Uterus (tissue), 2 donors: ENCODE results near the gene ATXN7L1.

Experiments
- CTCF ChIP-seq, 4 experiments: fragments of 200-600 bp in 2 of 4; fragments of 450-650 bp in 2 of 4; sonication (generic) in 2 of 4; IDR thresholded peaks; one replicate each; pipeline ENCODE4 v1.5.1; 2016 to 2019; ENCODE audit warnings: antibody characterized with exemption in 4 of 4, mild to moderate bottlenecking in 2 of 4, moderate library complexity in 1 of 4
- POLR2A ChIP-seq, 2 donors: fragments of 450-650 bp; IDR thresholded peaks; one replicate each; pipeline ENCODE4 v1.6.1; 2016; ENCODE audit warnings: antibody characterized with exemption in 2 of 2, mild to moderate bottlenecking in 1 of 2, moderate library complexity in 1 of 2

GRCh38 chr7:105816266-105816843 lies 60.0 kb downstream of the ATXN7L1 start:
- TF ChIP-seq POLR2A (IDR thresholded peaks at IDR 0.05) (no peak), CTCF (IDR thresholded peaks at IDR 0.05) (no peak)
